ENCODE data around the gene ZDHHC14. TPM values are rescaled to one million over a fixed set of nuclear protein-coding genes. Genes with fewer than 3 reads are reported as not detected.

The ZDHHC14 gene
- total RNA-seq, 2 donors from 2014 or later, result 2.1 to 2.2 TPM

- no peak for ATAC-seq (replicated peaks)
- Mint-ChIP-seq H3K27ac (no peak overlapping the region), H3K4me3 (no peak overlapping the region), H3K27me3 (no peaks in the 10 kb centered on the region), H3K9me3 (no peaks in the 10 kb centered on the region), H3K4me1 (no peaks in the 10 kb centered on the region), H3K36me3 (ENCODE audit: low read depth) (no peaks in the 10 kb centered on the region)
Observed at GRCh38 chr6:157637941-157638662, 257.1 kb downstream of the ZDHHC14 start.

DNA sequence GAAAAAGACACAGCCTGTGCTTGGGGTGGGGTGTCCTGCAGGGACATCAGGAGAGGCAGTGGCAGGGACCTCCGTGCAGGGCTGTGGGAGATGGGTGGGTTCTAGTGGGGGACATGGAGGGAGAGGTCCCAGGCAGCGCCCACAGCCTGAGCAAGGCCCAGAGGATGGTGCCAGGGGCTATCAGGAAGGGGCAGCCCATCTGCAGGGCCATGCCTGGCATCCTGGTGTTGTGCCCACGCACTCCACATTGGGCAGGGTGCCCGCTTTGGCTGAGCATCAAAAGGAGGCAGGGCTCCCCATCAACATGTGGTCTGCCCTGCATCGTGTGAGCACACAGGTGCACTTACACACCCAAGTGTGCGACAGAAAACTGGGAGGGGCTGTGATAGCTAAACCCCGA, 257.8 kb downstream of the ZDHHC14 start:
- Mint-ChIP-seq H3K36me3 (ENCODE audit: low read depth) (no peaks in the 10 kb centered on the region), H3K4me3 (no peak overlapping the region), H3K9me3 (no peaks in the 10 kb centered on the region), H3K4me1 (no peaks in the 10 kb centered on the region), H3K27me3 (no peaks in the 10 kb centered on the region), H3K27ac (no peak overlapping the region)
- ATAC-seq (replicated peaks), result no peak

GRCh38 chr6:157640746-157641451, 259.9 kb downstream of the ZDHHC14 start:
- Mint-ChIP-seq H3K9me3 (no peaks in the 10 kb centered on the region), H3K36me3 (ENCODE audit: low read depth) (no peaks in the 10 kb centered on the region), H3K27me3 (no peaks in the 10 kb centered on the region), H3K27ac (no peak overlapping the region), H3K4me3 (no peak overlapping the region), H3K4me1 (no peaks in the 10 kb centered on the region)
- ATAC-seq (replicated peaks), result no peak

DNA sequence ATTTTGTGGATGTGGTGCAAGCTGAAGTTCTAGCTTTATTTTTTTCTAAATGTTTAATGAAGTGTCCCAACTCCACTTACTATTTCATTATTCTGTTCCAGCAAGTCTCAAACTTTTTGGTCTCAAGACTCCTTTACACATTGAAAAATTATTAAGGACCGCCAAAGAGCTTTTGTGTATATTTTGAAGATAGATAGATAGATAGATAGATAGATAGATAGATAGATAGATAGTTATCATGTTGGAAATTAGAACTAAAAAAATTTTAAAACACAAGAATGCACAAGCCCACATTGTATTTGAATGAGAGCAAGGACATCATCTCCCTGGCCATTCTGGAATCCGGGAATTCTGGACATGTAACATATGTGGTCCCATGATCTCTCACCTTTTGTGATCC, 260.8 kb downstream of the ZDHHC14 start:
- no peak overlapping the region for H3K27ac Mint-ChIP-seq
- no peak overlapping the region for H3K4me3 Mint-ChIP-seq
- H3K4me1 Mint-ChIP-seq, result no peaks in the 10 kb centered on the region
- H3K9me3 Mint-ChIP-seq, result no peaks in the 10 kb centered on the region
- H3K27me3 Mint-ChIP-seq, result no peaks in the 10 kb centered on the region
- no peak for ATAC-seq (replicated peaks)
- no peaks in the 10 kb centered on the region for H3K36me3 Mint-ChIP-seq (ENCODE audit: low read depth)

DNA sequence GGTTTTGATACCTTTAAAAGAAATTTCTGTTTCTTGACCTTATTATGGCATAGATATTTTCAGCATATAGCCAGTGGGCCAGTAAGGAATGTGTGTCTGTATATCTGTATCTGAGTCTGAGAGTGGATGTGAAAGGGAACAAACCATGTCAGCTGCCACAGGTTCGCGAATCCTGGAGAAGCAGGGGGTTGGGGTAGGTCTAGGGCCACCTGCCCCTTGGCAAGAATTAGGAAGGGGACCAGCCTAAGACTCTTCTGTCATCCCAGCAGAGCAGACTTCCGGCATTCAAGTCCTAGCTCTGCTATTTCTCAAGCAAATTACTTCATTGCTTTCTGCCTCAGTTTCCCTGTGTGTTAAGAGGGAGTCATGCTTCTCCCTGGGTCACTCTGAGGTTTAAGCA, 261.7 kb downstream of the ZDHHC14 start:
- Mint-ChIP-seq H3K4me1 (peaks cover 4% of the 10 kb centered on the region), H3K27ac (no peak overlapping the region), H3K4me3 (no peak overlapping the region), H3K27me3 (no peaks in the 10 kb centered on the region), H3K9me3 (no peaks in the 10 kb centered on the region), H3K36me3 (ENCODE audit: low read depth) (no peaks in the 10 kb centered on the region)
- ATAC-seq (replicated peaks), result no peak

- Mint-ChIP-seq H3K27me3 (no peaks in the 10 kb centered on the region), H3K9me3 (no peaks in the 10 kb centered on the region), H3K4me1 (peaks cover 5% of the 10 kb centered on the region), H3K36me3 (ENCODE audit: low read depth) (no peaks in the 10 kb centered on the region), H3K27ac (no peak overlapping the region), H3K4me3 (no peak overlapping the region)
- peak; percentile 55 for ATAC-seq (replicated peaks)
Observed at GRCh38 chr6:157644043-157644810, 263.2 kb downstream of the ZDHHC14 start.

DNA sequence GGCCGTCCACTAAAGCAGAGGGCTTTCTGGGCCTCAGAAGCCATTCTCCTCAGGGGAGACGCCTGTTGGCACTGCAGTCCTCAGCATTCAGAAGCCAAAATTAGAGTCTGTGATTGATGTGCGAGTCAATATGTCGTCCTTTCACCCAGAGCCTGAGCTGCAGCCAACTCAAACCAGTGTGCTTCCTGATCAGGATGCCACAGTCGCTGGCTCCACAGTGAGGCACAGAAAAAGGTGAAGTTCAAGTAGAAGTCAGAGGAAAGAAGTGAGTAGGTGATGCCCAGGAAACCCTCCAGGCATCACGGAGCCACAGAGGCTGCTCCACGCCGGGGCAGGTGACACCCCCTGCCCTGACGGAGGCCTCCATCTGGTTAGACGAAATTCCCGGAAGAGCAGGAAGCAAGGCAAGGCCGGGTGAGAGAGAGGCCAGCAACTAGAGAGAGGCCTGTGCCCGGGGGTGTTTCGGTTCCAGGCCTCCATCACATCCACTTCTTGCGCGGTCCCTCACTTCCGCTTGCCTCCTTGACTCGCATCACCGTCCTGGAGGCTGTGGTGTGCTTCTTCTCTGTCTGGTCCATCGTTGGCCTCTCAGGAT, 264.3 kb downstream of the ZDHHC14 start:
- H3K27me3 Mint-ChIP-seq, result no peaks in the 10 kb centered on the region
- no peaks in the 10 kb centered on the region for H3K9me3 Mint-ChIP-seq
- no peak for ATAC-seq (replicated peaks)
- no peak overlapping the region for H3K4me3 Mint-ChIP-seq
- H3K4me1 Mint-ChIP-seq, result peaks cover 5% of the 10 kb centered on the region
- peak overlapping the region; percentile 60 for H3K27ac Mint-ChIP-seq
- H3K36me3 Mint-ChIP-seq (ENCODE audit: low read depth), result no peaks in the 10 kb centered on the region

DNA sequence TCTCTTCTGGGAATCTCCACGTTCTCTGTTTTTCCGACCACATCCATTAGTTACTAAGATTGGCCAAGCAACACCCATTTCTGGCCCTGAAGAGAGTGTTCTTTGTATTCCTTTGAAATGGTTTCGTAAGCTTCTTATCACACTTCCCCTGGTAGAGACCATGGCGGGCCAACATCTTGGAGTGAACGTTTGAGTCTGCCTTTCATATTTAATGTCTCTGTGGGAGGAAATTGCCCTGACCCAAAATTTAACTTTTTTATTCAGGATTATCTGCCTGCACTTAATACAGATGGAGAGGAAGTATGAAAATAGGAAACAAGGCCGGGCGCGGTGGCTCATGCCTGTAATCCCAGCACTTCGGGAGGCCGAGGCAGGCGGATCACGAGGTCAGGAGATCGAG, 265.0 kb downstream of the ZDHHC14 start:
- no peak for ATAC-seq (replicated peaks)
- Mint-ChIP-seq H3K4me1 (peaks cover 5% of the 10 kb centered on the region), H3K27ac (no peak overlapping the region), H3K9me3 (no peaks in the 10 kb centered on the region), H3K4me3 (no peak overlapping the region), H3K27me3 (no peaks in the 10 kb centered on the region), H3K36me3 (ENCODE audit: low read depth) (no peaks in the 10 kb centered on the region)

DNA sequence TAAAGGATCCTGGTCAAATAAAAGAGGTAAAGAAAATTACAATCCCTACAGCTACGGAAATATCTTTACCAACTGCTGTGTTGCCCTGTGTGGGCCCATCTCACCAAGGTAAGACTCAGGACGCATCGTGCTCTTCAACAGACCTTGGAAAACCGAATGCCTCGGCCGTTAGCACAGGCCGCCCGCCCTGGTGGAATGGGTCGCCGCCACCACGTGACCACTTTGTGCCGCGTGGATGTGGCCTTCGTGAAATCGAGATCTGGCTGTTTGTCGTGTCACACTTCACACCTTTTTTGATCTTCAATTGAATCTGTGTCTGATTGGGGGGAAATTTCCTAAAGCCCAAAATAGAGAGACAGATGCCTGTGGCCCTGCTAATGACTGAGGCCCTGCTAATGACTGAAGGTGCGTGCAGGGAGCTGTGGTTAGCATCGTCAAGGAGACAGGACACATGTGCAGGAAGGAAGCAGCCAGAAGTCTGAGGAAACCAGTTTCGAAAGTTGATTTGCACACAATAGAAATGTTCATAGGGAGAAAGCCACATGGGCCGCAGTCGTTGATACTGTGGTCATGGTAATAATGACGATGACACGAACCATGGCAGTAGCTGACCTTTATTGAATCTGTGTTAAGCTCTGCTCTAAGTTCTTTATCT, 266.4 kb downstream of the ZDHHC14 start:
- no peaks in the 10 kb centered on the region for H3K27me3 Mint-ChIP-seq
- H3K9me3 Mint-ChIP-seq, result no peaks in the 10 kb centered on the region
- no peaks in the 10 kb centered on the region for H3K36me3 Mint-ChIP-seq (ENCODE audit: low read depth)
- H3K4me1 Mint-ChIP-seq, result peaks cover 5% of the 10 kb centered on the region
- H3K4me3 Mint-ChIP-seq, result no peak overlapping the region
- peak overlapping the region; percentile 65 for H3K27ac Mint-ChIP-seq
- ATAC-seq (replicated peaks), result peak; percentile 67

DNA sequence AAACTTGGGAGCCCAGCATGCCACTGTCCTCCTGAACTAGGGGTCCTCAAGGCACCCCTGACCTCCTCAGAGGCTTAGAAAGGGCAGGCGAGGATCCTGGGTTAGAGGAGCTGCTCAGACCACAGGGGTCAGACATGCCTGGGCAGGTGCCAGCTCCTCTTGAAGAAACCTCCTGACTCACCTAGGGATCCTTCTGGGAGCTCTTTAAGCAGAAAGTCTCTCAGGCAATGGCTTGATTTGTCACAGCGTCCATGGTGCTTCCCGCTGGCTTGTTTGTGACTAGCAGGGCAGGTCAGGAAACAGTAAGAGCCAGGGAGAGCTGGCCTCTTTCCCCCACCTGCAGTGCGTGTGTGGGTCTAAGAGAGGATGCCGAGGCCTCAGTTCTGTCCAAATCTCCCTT, 267.6 kb downstream of the ZDHHC14 start:
- peak overlapping the region; percentile 65 for H3K27ac Mint-ChIP-seq
- H3K36me3 Mint-ChIP-seq (ENCODE audit: low read depth), result no peaks in the 10 kb centered on the region
- H3K4me1 Mint-ChIP-seq, result peaks cover 5% of the 10 kb centered on the region
- H3K27me3 Mint-ChIP-seq, result no peaks in the 10 kb centered on the region
- ATAC-seq (replicated peaks), result no peak
- no peaks in the 10 kb centered on the region for H3K9me3 Mint-ChIP-seq
- no peak overlapping the region for H3K4me3 Mint-ChIP-seq

- Mint-ChIP-seq H3K4me1 (peaks cover 5% of the 10 kb centered on the region), H3K4me3 (no peak overlapping the region), H3K27ac (peak overlapping the region; percentile 65), H3K9me3 (no peaks in the 10 kb centered on the region), H3K27me3 (no peaks in the 10 kb centered on the region), H3K36me3 (ENCODE audit: low read depth) (no peaks in the 10 kb centered on the region)
- no peak for ATAC-seq (replicated peaks)
Observed at GRCh38 chr6:157649311-157650260, 268.6 kb downstream of the ZDHHC14 start.

DNA sequence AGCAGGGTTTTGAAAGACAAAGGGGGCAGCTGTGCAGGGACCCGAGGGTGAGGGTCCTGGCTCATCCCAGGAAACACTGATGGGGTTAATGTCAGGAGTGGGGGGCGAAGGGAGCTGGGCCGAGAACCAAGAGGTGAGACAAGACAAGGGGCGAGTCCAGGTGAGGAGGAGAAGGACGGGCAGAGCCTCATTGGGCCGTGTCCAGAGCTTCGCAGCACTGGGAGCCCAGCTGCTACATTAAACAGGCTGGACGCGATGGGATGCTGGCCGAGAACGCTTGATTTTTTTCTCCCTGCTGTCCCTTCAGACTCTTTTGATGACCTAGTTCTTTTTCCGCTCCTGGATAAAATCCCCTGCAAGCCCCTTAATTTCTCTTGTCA, 269.3 kb downstream of the ZDHHC14 start:
- H3K27ac Mint-ChIP-seq, result no peak overlapping the region
- H3K4me1 Mint-ChIP-seq, result peaks cover 5% of the 10 kb centered on the region
- no peaks in the 10 kb centered on the region for H3K27me3 Mint-ChIP-seq
- no peaks in the 10 kb centered on the region for H3K9me3 Mint-ChIP-seq
- H3K4me3 Mint-ChIP-seq, result no peak overlapping the region
- no peak for ATAC-seq (replicated peaks)
- no peaks in the 10 kb centered on the region for H3K36me3 Mint-ChIP-seq (ENCODE audit: low read depth)

DNA sequence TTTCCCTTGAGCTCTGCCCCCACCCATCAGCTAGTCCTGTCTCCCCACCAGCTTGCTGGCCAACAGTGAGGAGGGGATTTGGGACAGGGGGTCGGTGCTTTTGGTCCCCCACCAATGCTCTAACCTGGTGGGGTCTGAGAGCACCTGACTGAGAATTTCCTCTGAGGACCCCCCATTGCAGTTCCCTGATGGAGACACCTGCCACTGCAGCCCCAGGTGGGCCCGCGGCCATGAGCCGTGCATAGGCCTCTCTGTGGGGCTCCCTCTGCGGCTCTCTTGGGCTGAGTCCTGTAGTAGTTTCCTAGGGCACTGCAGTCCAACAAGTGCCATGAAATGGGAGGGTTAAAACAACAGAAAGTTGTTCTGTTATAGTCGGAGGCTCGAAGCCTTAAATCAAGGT, 269.8 kb downstream of the ZDHHC14 start:
- Mint-ChIP-seq H3K27ac (no peak overlapping the region), H3K4me3 (no peak overlapping the region), H3K4me1 (peaks cover 5% of the 10 kb centered on the region), H3K27me3 (no peaks in the 10 kb centered on the region), H3K36me3 (ENCODE audit: low read depth) (no peaks in the 10 kb centered on the region), H3K9me3 (no peaks in the 10 kb centered on the region)
- no peak for ATAC-seq (replicated peaks)

Measured in activated T-helper 17 cell treated with anti-CD3 and anti-CD28 coated beads, Interleukin-2, amount 50 U/mL, for 72 hours (primary cell).